ENCODE measurements around the gene GPC5.
"Not testable (repeated sequence)": the region's sequence is repeated elsewhere in the genome, so short reads cannot be mapped to it uniquely, and the experiment has no call there.

Gene GPC5

DNA sequence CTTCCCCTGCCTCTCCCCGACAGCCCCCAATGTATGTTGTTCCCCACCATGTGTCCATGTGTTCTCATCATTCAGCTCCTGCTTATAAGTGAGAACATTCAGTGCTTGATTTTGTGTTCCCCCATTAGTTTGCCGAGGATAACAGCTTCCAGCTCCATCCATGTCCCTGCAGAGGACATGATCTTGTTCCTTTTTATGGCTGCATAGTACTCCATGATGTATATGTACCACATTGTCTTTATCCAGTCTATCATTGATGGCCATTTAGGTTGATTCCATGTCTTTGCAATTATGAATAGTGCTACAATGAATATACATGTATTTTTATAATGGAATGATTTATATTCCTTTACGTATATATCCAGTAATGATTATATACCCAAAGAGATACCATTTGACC lies 399.9 kb downstream of the GPC5 start:
- DNase-seq: not testable (repeated sequence)

DNA sequence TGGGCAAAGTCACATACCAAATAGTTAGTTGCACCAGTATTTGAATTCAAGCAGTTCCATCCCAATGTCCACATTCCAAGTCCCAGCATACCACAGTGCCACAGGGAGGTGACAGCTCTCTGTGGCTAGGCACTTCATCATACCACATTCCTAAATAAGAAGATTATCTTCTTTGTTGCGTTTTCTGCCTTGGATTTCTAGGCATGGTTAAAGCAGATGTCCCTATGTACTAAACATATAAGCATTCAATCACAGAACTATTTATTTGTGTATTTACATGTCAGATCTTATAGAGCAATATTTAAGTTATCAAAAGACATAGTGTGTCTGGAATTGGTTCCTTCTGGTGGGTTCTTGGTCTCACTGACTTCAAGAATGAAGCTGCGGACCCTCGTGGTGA lies 403.4 kb downstream of the GPC5 start:
- DNase-seq: not testable (repeated sequence)

DNA sequence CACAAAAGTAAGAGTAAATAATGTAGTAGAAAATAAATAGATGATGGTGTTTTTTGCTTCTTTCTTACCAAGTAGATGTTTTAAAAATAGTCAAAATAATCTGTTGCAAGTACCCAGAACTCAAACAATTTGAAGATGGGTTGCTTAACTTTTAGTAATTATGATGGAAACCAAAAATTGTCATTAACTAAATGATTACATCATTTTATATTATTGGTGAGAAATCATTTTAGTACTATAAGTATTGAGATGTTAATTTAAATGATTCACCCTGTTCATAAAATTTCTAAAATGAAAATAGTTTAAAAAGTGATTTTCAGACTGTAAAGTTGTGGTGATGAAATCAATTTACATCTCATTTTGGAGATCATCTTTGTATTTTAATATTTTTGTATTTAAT lies 404.5 kb downstream of the GPC5 start:
- DNase-seq: no peak

DNA sequence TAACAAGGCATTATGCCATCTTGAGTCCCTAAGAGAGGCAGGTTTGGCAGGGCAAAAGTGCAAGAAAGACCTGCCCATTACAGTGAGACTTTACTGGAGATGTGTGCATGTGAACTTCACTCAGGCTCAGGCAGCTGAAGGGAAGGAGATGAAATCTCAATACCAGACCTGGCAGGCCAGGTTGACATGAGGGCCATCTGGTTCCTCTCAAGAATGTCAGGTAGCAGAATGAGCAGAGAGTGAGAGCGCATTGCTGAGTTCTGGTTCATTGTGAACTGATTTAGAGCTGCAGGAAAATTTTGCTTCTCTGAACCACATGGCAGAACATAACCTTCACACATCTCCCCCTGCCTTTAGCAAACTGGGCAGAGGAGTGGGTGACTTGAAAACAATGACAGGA lies 406.3 kb downstream of the GPC5 start:
- no peak for DNase-seq

DNA sequence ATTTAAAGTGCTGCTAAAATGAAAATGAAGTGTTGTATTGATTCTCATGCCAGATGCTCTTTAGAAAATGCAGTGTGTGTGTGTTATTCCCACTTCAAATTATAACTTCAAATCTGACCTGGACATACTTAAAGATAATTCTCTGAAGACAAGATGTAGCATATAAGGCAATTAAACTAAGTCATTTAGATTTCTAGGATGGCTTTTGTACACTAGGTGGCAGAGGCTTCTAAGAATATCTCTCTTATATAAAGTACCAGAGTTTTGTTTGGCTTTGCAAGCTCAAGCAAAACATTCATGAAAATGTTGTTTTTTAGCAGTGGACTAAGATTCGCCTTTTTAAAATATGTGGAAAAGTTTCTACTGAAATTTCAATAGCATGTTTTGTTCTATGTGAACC lies 407.2 kb downstream of the GPC5 start:
- no peak for DNase-seq

- no peak for DNase-seq
Observed at GRCh38 chr13:91809161-91809560, 410.7 kb downstream of the GPC5 start.

- no peak for DNase-seq
Observed at GRCh38 chr13:91813253-91813652, 414.8 kb downstream of the GPC5 start.

- no peak for DNase-seq
Observed at GRCh38 chr13:91816263-91816807, 417.9 kb downstream of the GPC5 start.

DNA sequence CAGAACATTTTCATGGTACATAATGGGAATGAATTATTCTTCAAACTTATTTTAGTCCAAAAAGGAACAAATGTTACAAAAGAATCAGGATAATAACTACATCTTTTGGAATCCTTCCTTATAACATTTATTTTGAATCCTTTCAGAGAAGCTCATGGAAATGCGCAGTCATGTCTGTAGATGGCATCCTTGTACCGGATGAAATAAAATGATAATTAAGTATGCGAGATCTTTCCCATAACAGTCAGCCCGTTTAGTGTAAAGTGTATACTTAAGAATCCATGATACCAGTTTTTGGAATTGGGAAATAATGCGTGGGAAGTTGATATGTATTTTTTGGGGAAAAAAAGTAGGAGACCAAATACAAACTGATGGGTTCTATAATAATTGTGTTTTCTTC lies 418.8 kb downstream of the GPC5 start:
- no peak for DNase-seq

- no peak for DNase-seq
Observed at GRCh38 chr13:91824416-91824815, 426.0 kb downstream of the GPC5 start.

GRCh38 chr13:91825516-91825915 lies 427.1 kb downstream of the GPC5 start:
- DNase-seq: no peak

GRCh38 chr13:91836553-91836952 lies 438.1 kb downstream of the GPC5 start:
- no peak for DNase-seq

DNA sequence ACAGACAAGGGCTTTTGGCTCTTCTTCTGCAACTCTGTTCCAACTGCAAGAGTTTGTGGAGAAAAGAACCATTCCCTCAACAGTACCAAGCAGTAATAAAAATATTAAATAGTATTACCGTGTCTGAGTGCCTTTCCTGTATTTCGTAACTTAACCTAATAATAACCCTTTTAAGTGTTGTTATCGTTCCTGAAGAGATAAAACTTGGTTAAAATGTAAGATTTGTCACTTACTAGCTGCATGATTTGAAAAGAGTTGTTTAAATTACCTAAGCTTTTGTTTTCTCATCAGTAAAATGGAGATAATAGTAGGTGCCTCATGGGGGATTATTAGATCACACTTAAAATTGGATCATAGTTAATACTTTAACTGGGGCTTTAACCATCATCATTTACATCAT lies 447.2 kb downstream of the GPC5 start:
- no peak for DNase-seq

- DNase-seq: no peak
Observed at GRCh38 chr13:91863699-91864098, 465.3 kb downstream of the GPC5 start.

- no peak for DNase-seq
Observed at GRCh38 chr13:91868351-91868750, 469.9 kb downstream of the GPC5 start.

- DNase-seq: no peak
Observed at GRCh38 chr13:91878491-91878890, 480.1 kb downstream of the GPC5 start.

- no peak for DNase-seq
Observed at GRCh38 chr13:91879360-91879759, 480.9 kb downstream of the GPC5 start.

- DNase-seq: no peak
Observed at GRCh38 chr13:91882918-91883317, 484.5 kb downstream of the GPC5 start.

DNA sequence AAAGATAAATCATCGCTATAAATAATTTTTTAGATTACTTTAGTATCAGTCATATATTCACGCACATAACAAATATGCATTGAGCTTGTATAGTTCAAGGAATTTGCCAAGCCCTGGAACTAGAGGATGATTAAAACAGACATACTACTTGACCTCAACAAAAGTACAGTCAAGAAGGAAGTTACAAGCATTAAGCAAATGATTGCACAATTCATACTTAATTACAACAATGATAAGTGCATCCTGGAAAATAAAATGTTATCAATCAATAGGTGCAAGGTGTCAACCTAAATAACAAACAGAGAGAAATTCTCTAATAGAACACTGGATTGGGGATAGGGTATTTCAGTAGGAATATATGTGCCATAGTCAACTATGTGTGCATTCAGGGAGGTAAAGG lies 491.2 kb downstream of the GPC5 start:
- no peak for DNase-seq

- DNase-seq: no peak
Observed at GRCh38 chr13:91891141-91891540, 492.7 kb downstream of the GPC5 start.

DNA sequence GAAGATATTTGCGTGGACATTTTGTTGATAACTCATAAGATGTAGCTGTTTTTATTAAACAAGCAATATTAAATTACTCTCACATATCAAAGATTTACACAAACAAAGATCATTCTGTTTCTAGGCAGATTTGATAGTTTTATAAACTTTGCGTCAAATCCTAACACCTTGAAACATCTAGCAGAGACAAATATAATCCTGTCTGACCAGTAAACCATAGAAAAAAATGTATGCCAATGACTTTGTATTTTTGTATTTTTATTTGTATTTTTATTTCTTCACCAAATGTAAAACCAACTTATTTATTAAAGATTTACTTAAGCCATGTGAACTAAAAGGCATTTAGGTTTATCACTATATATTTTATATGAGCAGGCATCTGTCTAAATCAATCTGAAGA lies 494.6 kb downstream of the GPC5 start:
- no peak for DNase-seq

- no peak for DNase-seq
Observed at GRCh38 chr13:91894316-91894715, 495.9 kb downstream of the GPC5 start.

DNA sequence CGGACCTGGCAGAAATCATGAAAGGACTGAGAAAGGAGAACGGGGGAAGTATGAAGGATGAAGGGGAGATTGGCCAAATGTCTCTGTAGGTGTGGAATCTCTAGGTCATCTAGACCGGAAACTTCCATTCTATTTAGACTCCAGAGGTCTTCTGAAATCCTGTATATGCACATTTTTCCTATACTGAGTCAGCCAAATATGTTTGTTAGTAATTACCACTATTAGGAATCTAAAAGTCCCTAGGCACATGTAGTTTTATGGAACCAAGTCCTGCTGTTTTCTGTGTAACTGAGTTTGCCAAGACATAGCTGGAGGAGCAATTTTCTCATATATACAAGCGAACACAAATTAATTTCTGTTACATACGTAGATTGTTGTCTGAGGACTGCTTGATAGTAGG lies 498.1 kb downstream of the GPC5 start:
- no peak for DNase-seq

GRCh38 chr13:91898986-91899385 lies 500.6 kb downstream of the GPC5 start:
- DNase-seq: not testable (repeated sequence)

DNA sequence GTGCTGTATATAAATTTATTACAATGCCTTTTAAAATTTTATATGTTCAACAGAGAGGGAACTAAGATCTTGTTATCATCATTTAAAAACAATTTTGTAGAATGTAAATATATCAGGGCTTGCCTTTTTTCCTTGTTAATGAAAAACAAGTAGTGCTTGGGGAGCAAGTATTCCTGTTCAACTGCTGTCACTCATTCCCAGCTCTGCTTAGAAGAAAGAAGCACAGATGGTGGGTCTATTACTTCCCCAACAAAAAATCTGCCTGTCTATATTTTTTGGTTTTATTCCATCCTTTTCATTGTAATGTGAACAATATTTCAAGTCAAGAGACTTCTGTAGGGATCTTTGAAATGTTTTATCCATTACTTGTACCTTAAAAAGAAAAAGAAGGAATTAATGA lies 503.9 kb downstream of the GPC5 start:
- DNase-seq: no peak

DNA sequence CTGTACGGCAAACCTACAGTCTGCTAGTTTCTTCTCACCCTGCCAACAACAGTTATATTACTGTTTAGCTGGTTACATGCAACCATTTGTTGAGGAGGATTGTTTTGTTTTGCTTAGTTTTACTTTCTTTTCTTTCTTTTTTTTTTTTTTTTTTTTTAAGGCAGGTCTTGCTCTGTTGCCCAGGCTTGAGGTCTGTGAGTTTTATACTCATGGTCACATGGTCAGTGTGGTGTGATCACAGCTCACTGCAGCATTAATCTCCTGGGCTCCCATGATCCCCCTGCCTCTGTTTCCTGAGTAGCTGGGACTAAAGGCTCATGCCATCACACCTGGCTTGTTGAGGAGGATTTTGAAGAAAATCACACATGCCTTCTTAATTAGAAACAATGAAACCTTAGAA lies 505.6 kb downstream of the GPC5 start:
- no peak for DNase-seq

Measured in activated T-cell treated with anti-CD3 and anti-CD28 coated beads for 4 hours (primary cell).